Activated CD8-positive, alpha-beta memory T cell treated with anti-CD3 and anti-CD28 coated beads for 24 hours (primary cell): ENCODE results near the gene MRPS23.

ENCODE experiments used
- DNase-seq: peaks from one replicate; pipeline ENCODE4 v3.0.0-alpha.2; 2020

The MRPS23 gene

DNA sequence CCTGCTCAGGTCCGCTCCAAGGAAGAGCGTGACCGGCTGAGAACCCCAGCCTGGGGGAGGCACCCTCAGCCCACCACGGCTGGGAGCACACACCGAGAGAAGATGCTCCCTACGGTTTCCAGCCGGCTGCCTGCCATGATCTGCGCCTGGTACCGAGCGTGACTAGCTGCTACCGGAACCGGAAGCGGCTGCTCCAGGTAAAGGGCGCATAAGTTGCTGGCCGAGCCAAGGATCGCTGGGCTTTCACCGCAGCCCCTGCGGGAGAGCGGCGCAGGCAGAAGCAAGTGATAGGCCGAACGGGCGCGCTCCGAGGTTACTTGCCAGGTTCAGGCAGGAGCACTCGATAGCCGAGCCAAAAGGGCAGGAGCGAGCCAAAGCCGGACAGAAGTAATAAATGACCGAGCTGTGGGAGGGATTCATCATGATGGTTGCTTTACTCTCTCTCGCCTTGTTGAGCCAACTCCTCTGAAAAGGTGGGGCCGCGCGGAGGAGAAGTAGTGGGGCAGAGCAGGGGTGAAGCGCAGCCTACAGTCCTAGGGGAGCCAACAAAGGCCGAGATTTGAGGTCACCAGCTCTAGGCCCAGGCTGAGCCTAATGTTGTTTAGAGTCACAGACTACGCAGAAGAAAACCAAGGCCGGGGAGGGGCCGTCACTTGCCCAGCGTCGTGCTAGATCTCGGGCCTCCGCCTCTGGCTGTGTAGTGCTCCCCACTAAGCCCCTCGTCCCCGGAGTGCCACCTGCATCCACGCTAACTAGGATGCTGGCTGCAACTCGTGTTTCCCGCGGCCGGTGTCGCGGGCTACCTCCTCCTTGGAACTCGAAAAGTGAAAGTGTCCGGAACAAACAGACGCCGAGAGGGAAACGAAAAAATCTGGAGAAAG, at the start of gene MRPS23:
Gene MRPS23, minus strand, starts transcription at position 171 of the 881 bp plus-strand sequence. Its CDS starts 34 bp downstream, at position 137.
- peak; percentile 95 for DNase-seq

GRCh38 chr17:57899391-57899790, 49.5 kb upstream of the MRPS23 start:
- no peak for DNase-seq

DNA sequence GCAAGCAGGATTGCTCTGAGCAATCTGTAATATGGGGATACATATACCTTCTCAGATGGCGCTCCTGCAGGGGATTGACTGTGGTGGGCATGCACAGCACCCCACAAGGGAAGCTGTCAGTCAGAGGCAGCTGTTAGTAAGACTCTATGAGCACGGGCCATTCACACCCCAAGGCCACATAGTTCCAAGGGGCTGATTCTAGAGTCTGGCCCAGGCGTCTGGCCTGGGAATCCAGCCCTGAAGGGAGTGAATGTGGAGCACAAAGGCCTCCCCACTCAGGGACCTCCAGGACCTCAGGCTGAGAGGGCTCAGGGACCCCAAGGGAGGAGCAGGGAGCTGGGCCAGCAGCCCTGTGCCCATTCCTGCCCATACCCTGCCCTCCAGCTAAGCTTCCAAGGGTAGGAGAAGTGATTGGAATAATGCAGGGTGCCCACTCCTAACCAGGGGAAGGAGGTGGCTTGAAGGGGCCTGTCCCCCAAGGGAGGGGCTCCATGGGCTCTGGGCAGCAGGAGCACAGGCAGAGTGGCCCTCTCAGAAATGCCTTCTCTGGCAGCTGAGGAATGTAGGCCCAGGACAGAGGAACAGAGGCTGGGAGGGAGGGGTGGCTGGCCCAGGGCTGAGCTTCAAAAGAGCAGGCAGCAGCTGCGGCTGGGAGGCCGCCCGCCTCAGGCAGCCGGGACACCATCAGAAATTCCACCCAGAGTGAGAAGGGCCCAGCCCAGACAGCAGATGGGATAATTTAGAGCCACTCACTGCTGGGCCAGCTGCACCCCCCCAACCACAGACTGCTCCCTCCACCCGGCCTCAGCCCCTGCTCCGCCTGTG, 48.9 kb upstream of the MRPS23 start:
- DNase-seq, result no peak

GRCh38 chr17:57895382-57896060, 45.7 kb upstream of the MRPS23 start:
- DNase-seq, result no peak

- no peak for DNase-seq
Observed at GRCh38 chr17:57894848-57895247, 45.0 kb upstream of the MRPS23 start.

GRCh38 chr17:57892820-57893595, 43.2 kb upstream of the MRPS23 start:
- no peak for DNase-seq

- DNase-seq, result peak; percentile 94
Observed at GRCh38 chr17:57892146-57892819, 42.4 kb upstream of the MRPS23 start.

DNA sequence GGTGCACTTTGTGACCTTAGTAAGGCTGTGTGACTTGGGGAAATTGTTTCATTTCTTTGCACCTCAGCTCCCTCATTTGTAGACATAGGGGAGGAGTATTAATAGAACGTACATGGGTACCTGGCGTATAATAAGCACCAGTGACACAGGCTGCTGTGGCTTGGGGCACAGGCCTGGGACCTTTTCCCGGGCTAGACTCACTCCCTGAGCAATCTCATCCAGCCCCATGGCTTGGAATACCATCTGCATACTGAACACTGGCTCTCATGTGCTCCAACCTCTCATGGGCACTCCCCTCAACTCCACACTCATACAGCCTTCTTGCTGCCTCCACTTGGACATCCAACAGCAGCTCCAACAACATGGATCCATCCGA, 41.0 kb upstream of the MRPS23 start:
- DNase-seq, result no peak

- DNase-seq, result no peak
Observed at GRCh38 chr17:57889892-57890856, 40.3 kb upstream of the MRPS23 start.

GRCh38 chr17:57889252-57889651, 39.4 kb upstream of the MRPS23 start:
- DNase-seq, result no peak

GRCh38 chr17:57888311-57889216, 38.7 kb upstream of the MRPS23 start:
- DNase-seq, result no peak

DNA sequence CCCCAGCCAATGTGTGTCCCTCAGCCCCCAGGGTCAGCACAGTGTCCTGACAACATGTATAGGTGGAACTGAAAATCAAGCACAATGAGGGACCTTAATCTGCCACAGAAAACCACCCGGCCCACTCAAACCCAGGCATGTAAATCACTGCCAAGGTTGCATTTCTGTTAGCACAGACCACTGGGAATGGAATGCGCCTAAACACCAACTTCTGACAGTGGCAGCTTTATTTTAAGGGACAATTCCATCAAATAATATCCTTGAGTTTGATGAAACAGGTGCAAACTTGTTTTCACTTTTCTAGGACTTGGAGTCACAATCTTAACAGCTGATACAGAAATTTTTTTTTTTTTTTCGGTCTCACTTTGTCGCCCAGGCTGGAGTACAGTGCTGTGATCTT, 37.3 kb upstream of the MRPS23 start:
- DNase-seq, result no peak

DNA sequence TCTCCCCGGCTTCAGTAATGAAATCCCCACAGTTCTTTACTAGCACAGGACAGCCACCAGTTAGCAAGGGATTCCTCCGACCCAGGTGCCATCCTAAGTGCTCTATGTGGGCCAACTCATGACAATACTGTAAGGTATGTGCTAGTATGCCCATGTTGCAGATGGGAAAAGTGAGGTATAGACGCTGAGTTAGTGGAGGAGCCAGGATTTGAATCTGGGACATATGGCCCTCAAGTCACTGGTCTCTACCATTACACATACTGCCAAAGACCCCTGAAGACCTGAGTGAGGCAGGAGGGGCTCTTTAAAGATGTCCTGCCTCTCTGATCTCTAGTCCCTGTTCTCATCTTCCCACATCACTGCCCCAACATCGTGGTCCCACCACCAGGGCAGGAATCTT, 36.2 kb upstream of the MRPS23 start:
- DNase-seq, result no peak

GRCh38 chr17:57885148-57885915, 35.5 kb upstream of the MRPS23 start:
- no peak for DNase-seq

GRCh38 chr17:57881783-57882351, 32.0 kb upstream of the MRPS23 start:
- no peak for DNase-seq

- no peak for DNase-seq
Observed at GRCh38 chr17:57881143-57881542, 31.3 kb upstream of the MRPS23 start.

- DNase-seq, result no peak
Observed at GRCh38 chr17:57880086-57880456, 30.2 kb upstream of the MRPS23 start.

- no peak for DNase-seq
Observed at GRCh38 chr17:57879437-57880085, 29.7 kb upstream of the MRPS23 start.
